Inferior parietal cortex (tissue), 1 donor: ENCODE data around the gene LZTFL1.

Source experiments
- DNase-seq: peaks from one replicate; pipeline ENCODE4 v3.0.0-alpha.2; 2016; ENCODE audit errors: extremely low spot score

LZTFL1 gene

GRCh38 chr3:45807681-45808540 lies 34.0 kb downstream of the LZTFL1 start:
- peak; percentile 32 for DNase-seq

- no peak for DNase-seq
Observed at GRCh38 chr3:45807133-45807532, 34.8 kb downstream of the LZTFL1 start.

- no peak for DNase-seq
Observed at GRCh38 chr3:45806072-45806471, 35.8 kb downstream of the LZTFL1 start.

GRCh38 chr3:45803252-45803935 lies 38.5 kb downstream of the LZTFL1 start:
- DNase-seq: no peak

- DNase-seq: no peak
Observed at GRCh38 chr3:45802146-45802545, 39.8 kb downstream of the LZTFL1 start.

GRCh38 chr3:45800611-45801010 lies 41.3 kb downstream of the LZTFL1 start:
- DNase-seq: no peak

- DNase-seq: no peak
Observed at GRCh38 chr3:45799586-45799985, 42.3 kb downstream of the LZTFL1 start.

GRCh38 chr3:45798034-45798433 lies 43.9 kb downstream of the LZTFL1 start:
- DNase-seq: no peak

- no peak for DNase-seq
Observed at GRCh38 chr3:45796902-45797637, 44.8 kb downstream of the LZTFL1 start.

GRCh38 chr3:45795882-45796765 lies 45.8 kb downstream of the LZTFL1 start, which contains the start of gene SLC6A20:
TSS of gene SLC6A20 (minus strand) at chr3:45796536. CDS start at chr3:45796419, 117 bp downstream.
- DNase-seq: no peak

GRCh38 chr3:45795509-45795881 lies 46.4 kb downstream of the LZTFL1 start:
- DNase-seq: no peak

GRCh38 chr3:45794660-45795059 lies 47.3 kb downstream of the LZTFL1 start:
- no peak for DNase-seq

- no peak for DNase-seq
Observed at GRCh38 chr3:45794177-45794560, 47.8 kb downstream of the LZTFL1 start.

GRCh38 chr3:45793482-45794176 lies 48.3 kb downstream of the LZTFL1 start:
- no peak for DNase-seq

- DNase-seq: no peak
Observed at GRCh38 chr3:45792516-45793172, 49.3 kb downstream of the LZTFL1 start.

- DNase-seq: no peak
Observed at GRCh38 chr3:45792036-45792435, 49.9 kb downstream of the LZTFL1 start.

GRCh38 chr3:45790596-45790995 lies 51.3 kb downstream of the LZTFL1 start:
- DNase-seq: no peak

GRCh38 chr3:45789235-45789812 lies 52.6 kb downstream of the LZTFL1 start:
- no peak for DNase-seq

- DNase-seq: no peak
Observed at GRCh38 chr3:45787551-45787950, 54.4 kb downstream of the LZTFL1 start.
